Measurements from ENCODE around the gene TAOK2. TPM values are rescaled to one million over a fixed set of nuclear protein-coding genes. Genes with fewer than 3 reads are reported as not detected.
"Not testable (repeated sequence)": the region's sequence is repeated elsewhere in the genome, so short reads cannot be mapped to it uniquely, and the experiment has no call there.

TAOK2 gene
- total RNA-seq, 2 donors from 2014 or later: 43.8 to 97.4 TPM

DNA sequence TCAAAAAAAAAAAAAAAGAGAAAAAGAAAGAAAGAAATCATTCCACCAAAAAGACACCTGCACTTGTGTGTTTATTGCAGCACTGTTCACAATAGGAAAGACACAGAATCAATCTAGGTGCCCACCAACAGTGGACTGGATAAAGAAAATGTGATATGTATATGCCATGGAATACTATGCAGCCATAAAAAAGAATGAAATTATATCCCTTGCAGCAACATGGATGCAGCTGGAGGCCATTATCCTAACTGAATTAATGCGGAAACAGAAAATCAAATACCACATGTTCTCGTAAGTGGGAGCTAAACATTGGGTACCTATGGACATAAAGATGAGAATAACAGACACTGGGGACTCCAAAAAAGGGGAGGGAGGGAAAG, 43.6 kb downstream of the TAOK2 start:
- Histone ChIP-seq H3K27me3 (replicated peaks; ENCODE audit: insufficient read depth) (no peaks in the 10 kb centered on the region), H3K36me3 (no peaks in the 10 kb centered on the region), H3K27ac (no peak overlapping the region), H3K4me3 (no peak overlapping the region), H3K9me3 (no peaks in the 10 kb centered on the region), H3K4me1 (replicated peaks) (no peaks in the 10 kb centered on the region)
- WGBS: 97% methylated on average over 2 of the region's 2 CpGs
- no peak for TF ChIP-seq POLR2AphosphoS5 (IDR thresholded peaks at IDR 0.05)
- TF ChIP-seq, protein P1, sequence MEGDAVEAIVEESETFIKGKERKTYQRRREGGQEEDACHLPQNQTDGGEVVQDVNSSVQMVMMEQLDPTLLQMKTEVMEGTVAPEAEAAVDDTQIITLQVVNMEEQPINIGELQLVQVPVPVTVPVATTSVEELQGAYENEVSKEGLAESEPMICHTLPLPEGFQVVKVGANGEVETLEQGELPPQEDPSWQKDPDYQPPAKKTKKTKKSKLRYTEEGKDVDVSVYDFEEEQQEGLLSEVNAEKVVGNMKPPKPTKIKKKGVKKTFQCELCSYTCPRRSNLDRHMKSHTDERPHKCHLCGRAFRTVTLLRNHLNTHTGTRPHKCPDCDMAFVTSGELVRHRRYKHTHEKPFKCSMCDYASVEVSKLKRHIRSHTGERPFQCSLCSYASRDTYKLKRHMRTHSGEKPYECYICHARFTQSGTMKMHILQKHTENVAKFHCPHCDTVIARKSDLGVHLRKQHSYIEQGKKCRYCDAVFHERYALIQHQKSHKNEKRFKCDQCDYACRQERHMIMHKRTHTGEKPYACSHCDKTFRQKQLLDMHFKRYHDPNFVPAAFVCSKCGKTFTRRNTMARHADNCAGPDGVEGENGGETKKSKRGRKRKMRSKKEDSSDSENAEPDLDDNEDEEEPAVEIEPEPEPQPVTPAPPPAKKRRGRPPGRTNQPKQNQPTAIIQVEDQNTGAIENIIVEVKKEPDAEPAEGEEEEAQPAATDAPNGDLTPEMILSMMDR (IDR thresholded peaks at IDR 0.05): no peak
- no peak for TF ChIP-seq POLR2A (IDR thresholded peaks at IDR 0.05)
- intact Hi-C loops (cut with DNase I): no loop called here
- no peak for DNase-seq (ENCODE audit: low spot score)

DNA sequence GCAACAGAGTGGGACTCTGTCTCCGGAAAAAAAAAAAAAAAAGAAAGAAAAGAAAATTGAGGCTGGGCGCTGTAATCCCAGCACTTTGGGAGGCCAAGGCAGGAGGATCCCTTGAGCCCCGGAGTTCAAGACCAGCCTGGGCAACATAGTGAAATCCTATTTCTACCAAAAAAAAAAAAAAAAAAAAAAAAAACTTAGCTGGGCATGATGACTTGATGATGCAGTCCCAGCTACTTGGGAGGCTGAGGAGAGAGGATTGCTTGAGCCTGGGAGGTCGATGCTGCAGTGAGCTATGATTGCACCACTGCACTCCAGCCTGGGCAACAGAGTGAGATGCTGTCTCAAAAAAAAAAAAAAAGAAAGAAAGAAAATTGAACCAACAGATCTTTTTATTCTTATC, 44.3 kb downstream of the TAOK2 start:
- WGBS: 78% methylated on average over 4 of the region's 4 CpGs
- H3K9me3 ChIP-seq; H3K27ac ChIP-seq; intact Hi-C loops (cut with DNase I); H3K4me1 ChIP-seq (replicated peaks); DNase-seq (ENCODE audit: low spot score); H3K36me3 ChIP-seq; H3K4me3 ChIP-seq; H3K27me3 ChIP-seq (replicated peaks; ENCODE audit: insufficient read depth): not testable (repeated sequence)

DNA sequence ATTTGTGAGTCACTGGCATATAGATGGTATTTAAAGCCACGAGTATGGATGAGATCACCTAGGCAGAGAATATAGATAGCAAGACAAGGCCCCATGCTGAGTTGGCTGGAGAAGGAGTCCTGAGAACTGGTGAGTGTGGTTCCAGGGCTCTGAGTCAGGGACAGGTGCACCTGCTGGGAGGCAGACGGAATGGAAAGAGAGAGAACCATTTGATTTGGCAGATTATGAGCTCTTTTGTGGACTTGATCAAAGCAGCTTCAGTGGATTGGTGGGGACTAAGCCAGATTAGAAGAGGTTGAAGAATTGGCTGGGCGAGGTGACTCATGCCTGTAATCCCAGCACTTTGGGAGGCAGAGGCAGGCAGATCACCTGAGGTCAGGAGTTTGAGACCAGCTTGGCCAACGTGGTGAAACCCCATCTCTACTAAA, 45.1 kb downstream of the TAOK2 start:
- no peak for DNase-seq (ENCODE audit: low spot score)
- H3K9me3 ChIP-seq: no peaks in the 10 kb centered on the region
- no peaks in the 10 kb centered on the region for H3K4me1 ChIP-seq (replicated peaks)
- 72% methylated on average over 4 of the region's 4 CpGs for WGBS
- TF ChIP-seq POLR2A (IDR thresholded peaks at IDR 0.05) (no peak), POLR2AphosphoS5 (IDR thresholded peaks at IDR 0.05) (no peak)
- TF ChIP-seq, protein P1 (IDR thresholded peaks at IDR 0.05): no peak
- H3K27ac ChIP-seq: no peak overlapping the region
- no peaks in the 10 kb centered on the region for H3K36me3 ChIP-seq
- no peaks in the 10 kb centered on the region for H3K27me3 ChIP-seq (replicated peaks; ENCODE audit: insufficient read depth)
- intact Hi-C loops (cut with DNase I): no loop called here
- H3K4me3 ChIP-seq: no peak overlapping the region

GRCh38 chr16:30022887-30023286, 49.2 kb downstream of the TAOK2 start, which contains the start of gene C16orf92:
C16orf92 (plus strand) TSS chr16:30023198; CDS start chr16:30023341, 143 bp downstream.
- no peak for TF ChIP-seq POLR2AphosphoS5 (IDR thresholded peaks at IDR 0.05)
- TF ChIP-seq POLR2A (IDR thresholded peaks at IDR 0.05): no peak
- TF ChIP-seq, protein P1 (IDR thresholded peaks at IDR 0.05): no peak
- H3K27me3 ChIP-seq (replicated peaks; ENCODE audit: insufficient read depth): peaks cover 2% of the 10 kb centered on the region
- no peak for DNase-seq (ENCODE audit: low spot score)
- 74% methylated on average over 6 of the region's 6 CpGs for WGBS
- H3K27ac ChIP-seq: no peak within 1 kb of the TSS
- no peaks in the 10 kb centered on the region for H3K4me1 ChIP-seq (replicated peaks)
- no peak within 1 kb of the TSS for H3K4me3 ChIP-seq
- H3K36me3 ChIP-seq: no peaks in the 10 kb centered on the region
- H3K9me3 ChIP-seq: no peaks in the 10 kb centered on the region
- intact Hi-C loops (cut with DNase I): loop anchor here (10.0 kb wide), 1 partner anchor 328 kb away; no protein-coding TSS in a partner anchor

GRCh38 chr16:30023586-30023985, 49.9 kb downstream of the TAOK2 start:
- intact Hi-C loops (cut with DNase I): loop anchor here (10.0 kb wide), 1 partner anchor 329 kb away; no protein-coding TSS in a partner anchor
- 88% methylated on average over 11 of the region's 11 CpGs for WGBS

More at GRCh38 chr16:30023586-30023985, 49.9 kb downstream of the TAOK2 start:
- Histone ChIP-seq H3K27ac (no peak overlapping the region), H3K36me3 (no peaks in the 10 kb centered on the region), H3K4me3 (no peak overlapping the region), H3K9me3 (no peaks in the 10 kb centered on the region), H3K4me1 (replicated peaks) (no peaks in the 10 kb centered on the region), H3K27me3 (replicated peaks; ENCODE audit: insufficient read depth) (peaks cover 2% of the 10 kb centered on the region)
- DNase-seq (ENCODE audit: low spot score): no peak
- no peak for TF ChIP-seq POLR2A (IDR thresholded peaks at IDR 0.05)
- TF ChIP-seq, protein P1 (IDR thresholded peaks at IDR 0.05): no peak
- no peak for TF ChIP-seq POLR2AphosphoS5 (IDR thresholded peaks at IDR 0.05)
